Fibroblast of pulmonary artery (primary cell): Measurements from ENCODE around the gene CAP1.

ENCODE experiments used
- DNase-seq: peaks from one replicate; pipeline ENCODE4 v3.0.0-alpha.2; 2010; ENCODE audit warnings: low read depth
- H3K4me3 ChIP-seq: replicated peaks from 2 replicates; pipeline ENCODE4 v1.5.1; 2011; ENCODE audit warnings: low read depth, mild to moderate bottlenecking, control low read depth, low read length, moderate library complexity
- TF ChIP-seq, protein P1 (sequence below): IDR thresholded peaks from 2 replicates; pipeline ENCODE4 v1.5.1; 2011; ENCODE audit warnings: mild to moderate bottlenecking, control low read depth, low read length, inconsistent platforms; ENCODE audit errors: missing control alignments

The CAP1 gene

DNA sequence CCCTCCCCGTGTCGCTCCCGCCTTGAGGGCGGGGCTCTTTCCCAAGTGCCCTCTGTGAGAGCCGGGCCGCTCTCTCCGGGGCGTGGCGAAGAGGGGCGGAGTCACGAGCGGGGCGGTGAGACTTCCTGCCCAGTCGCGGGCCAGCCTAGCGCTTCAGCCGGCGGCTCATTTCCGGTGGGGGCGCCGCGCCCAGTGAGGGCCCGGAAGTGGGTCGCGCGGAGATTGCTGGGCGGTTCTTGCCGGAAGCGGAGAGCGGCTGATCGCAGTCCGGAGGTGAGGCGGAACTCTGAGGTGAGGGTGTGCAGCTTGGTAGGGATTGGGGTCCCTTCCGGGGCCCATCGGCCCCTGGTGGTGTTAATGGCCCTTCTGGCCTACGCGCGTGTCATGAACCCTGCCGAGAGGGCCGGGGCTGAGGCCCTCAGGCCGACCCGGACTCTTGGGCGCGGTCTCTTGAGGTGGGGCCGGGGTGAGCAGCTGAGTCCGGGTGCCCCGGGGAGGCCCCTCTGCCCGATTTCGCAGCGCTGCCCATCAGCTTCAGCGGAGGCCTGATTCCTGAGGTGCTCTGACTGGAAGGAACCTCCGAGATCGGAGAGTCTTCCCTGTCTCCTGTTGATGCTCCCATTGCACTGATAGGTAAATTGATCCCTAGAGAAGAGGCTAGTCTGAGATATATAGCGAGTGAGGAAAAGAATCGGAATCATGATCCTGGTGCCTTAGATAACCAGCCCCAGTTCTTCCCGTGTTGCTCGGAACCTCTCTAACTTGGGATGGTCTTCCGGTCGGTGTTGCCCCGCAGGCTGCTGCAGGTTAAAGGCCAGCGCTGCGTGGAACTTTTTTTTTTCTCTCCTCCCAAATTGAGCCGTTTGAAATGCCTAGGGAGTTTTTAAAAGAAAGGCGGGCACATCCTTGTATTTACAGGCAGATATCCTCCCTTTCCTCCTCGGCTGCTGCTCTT lies at the start of gene CAP1:
TSS of gene CAP1 (plus strand) at position 219 of the 955 bp plus-strand sequence. CDS start 18,618 bp downstream, outside the sequence.
- peak; percentile 98 for DNase-seq
- H3K4me3 ChIP-seq, result peak within 1 kb of the TSS; percentile 83
- TF ChIP-seq, protein P1, sequence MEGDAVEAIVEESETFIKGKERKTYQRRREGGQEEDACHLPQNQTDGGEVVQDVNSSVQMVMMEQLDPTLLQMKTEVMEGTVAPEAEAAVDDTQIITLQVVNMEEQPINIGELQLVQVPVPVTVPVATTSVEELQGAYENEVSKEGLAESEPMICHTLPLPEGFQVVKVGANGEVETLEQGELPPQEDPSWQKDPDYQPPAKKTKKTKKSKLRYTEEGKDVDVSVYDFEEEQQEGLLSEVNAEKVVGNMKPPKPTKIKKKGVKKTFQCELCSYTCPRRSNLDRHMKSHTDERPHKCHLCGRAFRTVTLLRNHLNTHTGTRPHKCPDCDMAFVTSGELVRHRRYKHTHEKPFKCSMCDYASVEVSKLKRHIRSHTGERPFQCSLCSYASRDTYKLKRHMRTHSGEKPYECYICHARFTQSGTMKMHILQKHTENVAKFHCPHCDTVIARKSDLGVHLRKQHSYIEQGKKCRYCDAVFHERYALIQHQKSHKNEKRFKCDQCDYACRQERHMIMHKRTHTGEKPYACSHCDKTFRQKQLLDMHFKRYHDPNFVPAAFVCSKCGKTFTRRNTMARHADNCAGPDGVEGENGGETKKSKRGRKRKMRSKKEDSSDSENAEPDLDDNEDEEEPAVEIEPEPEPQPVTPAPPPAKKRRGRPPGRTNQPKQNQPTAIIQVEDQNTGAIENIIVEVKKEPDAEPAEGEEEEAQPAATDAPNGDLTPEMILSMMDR, result no peak

- no peak for DNase-seq
- H3K4me3 ChIP-seq, result no peak overlapping the region
- TF ChIP-seq, protein P1, result no peak
Measured at GRCh38 chr1:39992234-39992633, 48.3 kb upstream of the CAP1 start.

DNA sequence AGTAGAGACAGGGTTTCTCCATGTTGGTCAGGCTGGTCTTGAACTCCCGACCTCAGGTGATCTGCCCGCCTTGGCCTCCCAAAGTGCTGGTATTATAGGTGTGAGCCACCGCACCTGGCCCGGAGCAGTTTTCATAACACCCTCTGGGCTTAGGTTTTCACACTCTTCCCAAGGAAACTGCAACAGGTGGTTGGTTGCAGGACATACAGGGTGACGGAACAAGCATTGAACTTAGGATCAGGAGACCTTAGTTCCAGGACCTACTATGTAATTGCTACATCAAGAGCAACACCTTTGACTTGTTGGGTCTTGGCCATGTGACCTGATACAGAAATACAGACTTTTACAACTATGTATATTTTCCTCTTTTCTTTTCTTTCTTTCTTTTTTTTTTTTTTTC lies 47.6 kb upstream of the CAP1 start:
- TF ChIP-seq, protein P1, result no peak
- DNase-seq, result no peak
- H3K4me3 ChIP-seq, result no peak overlapping the region

GRCh38 chr1:39995973-39996393 lies 44.5 kb upstream of the CAP1 start:
- TF ChIP-seq, protein P1, result no peak
- no peak overlapping the region for H3K4me3 ChIP-seq

GRCh38 chr1:39996396-39997004 lies 44.0 kb upstream of the CAP1 start:
- DNase-seq, result no peak
- H3K4me3 ChIP-seq, result no peak overlapping the region
- TF ChIP-seq, protein P1, result no peak

More at GRCh38 chr1:39995973-39996393, 44.5 kb upstream of the CAP1 start:
- DNase-seq, result no peak

- no peak overlapping the region for H3K4me3 ChIP-seq
- TF ChIP-seq, protein P1, result no peak
- DNase-seq, result no peak
Measured at GRCh38 chr1:40001456-40001855, 39.1 kb upstream of the CAP1 start.
